GM10248 (cell line): ENCODE results near the gene CD300LG.
A peak's percentile ranks its signal among the peaks of the same experiment; 100 is the strongest.

ENCODE experiments used
- CTCF ChIA-PET: fragments of 300-600 bp; sonication (Branson Sonifier 250); formaldehyde crosslinking; extraction: SDS; loops from one replicate; lab custom pipeline; 2021; ENCODE audit warnings: antibody characterized with exemption; lab: Yijun Ruan, JAX
- POLR2A ChIA-PET: fragments of 350-650 bp; sonication (Branson Sonifier 250); formaldehyde crosslinking; extraction: SDS; loops from one replicate; lab custom pipeline; 2020; ENCODE audit warnings: antibody characterized with exemption; lab: Yijun Ruan, JAX
- DNase-seq: peaks from one replicate; pipeline ENCODE4 v3.0.0; 2012; ENCODE audit errors: extremely low spot score
- CTCF ChIP-seq: IDR thresholded peaks from 2 replicates; pipeline ENCODE4 v1.5.1; 2012; ENCODE audit warnings: mild to moderate bottlenecking, low read depth; ENCODE audit errors: extremely low read depth, missing control alignments, control extremely low read depth

Gene CD300LG

GRCh38 chr17:43845766-43846165 is 1.2 kb upstream of the CD300LG start:
- DNase-seq = no peak
- no peak for TF ChIP-seq CTCF
- CTCF ChIA-PET = interaction anchor here (0.6 to 5.2 kb wide), 31 partner anchors 10 to 1986 kb away, joined by 3 to 46 read pairs (median 4); partner anchors contain the start of gene DUSP3
- POLR2A ChIA-PET = no interaction called here

- DNase-seq = peak; percentile 89
- ChIA-PET POLR2A (interaction anchor here (0.6 kb wide), 1 partner anchor 1309 kb away, joined by 3 read pairs; no protein-coding TSS in a partner anchor), CTCF (interaction anchor here (0.6 to 5.2 kb wide), 35 partner anchors 10 to 1986 kb away, joined by 3 to 46 read pairs (median 4); partner anchors contain the start of gene DUSP3)
- peak; percentile 97 for TF ChIP-seq CTCF
Observed at GRCh38 chr17:43846221-43846712, 709 bp upstream of the CD300LG start.

GRCh38 chr17:43848601-43849000 is 1.6 kb downstream of the CD300LG start:
- TF ChIP-seq CTCF = no peak
- CTCF ChIA-PET = interaction anchor here (1.3 to 5.2 kb wide), 2 partner anchors 8 to 30 kb away, joined by 6 to 46 read pairs; no protein-coding TSS in a partner anchor
- POLR2A ChIA-PET = no interaction called here
- DNase-seq = no peak

GRCh38 chr17:43849116-43849515 is 2.1 kb downstream of the CD300LG start:
- POLR2A ChIA-PET = no interaction called here

GRCh38 chr17:43852571-43852970 is 5.6 kb downstream of the CD300LG start:
- no peak for DNase-seq
- ChIA-PET CTCF (interaction anchor here (0.9 to 2.0 kb wide), 5 partner anchors 11 to 276 kb away, joined by 3 to 4 read pairs (median 3); no protein-coding TSS in a partner anchor), POLR2A (no interaction called here)
- TF ChIP-seq CTCF = no peak

More at GRCh38 chr17:43849116-43849515, 2.1 kb downstream of the CD300LG start:
- CTCF ChIA-PET = interaction anchor here (1.3 to 5.2 kb wide), 2 partner anchors 7 to 29 kb away, joined by 6 to 46 read pairs; no protein-coding TSS in a partner anchor
- no peak for TF ChIP-seq CTCF
- no peak for DNase-seq

- CTCF ChIA-PET = interaction anchor here (1.1 to 1.5 kb wide), 2 partner anchors 24 to 277 kb away, joined by 3 read pairs; no protein-coding TSS in a partner anchor
- no peak for DNase-seq
- POLR2A ChIA-PET = interaction anchor here (0.5 kb wide), 1 partner anchor 81 kb away, joined by 4 read pairs; no protein-coding TSS in a partner anchor
- TF ChIP-seq CTCF = no peak
Observed at GRCh38 chr17:43853546-43853945, 6.6 kb downstream of the CD300LG start.
